Dedifferentiated amniotic fluid mesenchymal stem cell (primary cell): ENCODE results near the gene ITPR2.

Experiments
- DNase-seq: peaks from one replicate; pipeline ENCODE4 v3.0.0-alpha.2; 2016; ENCODE audit errors: extremely low spot score

The ITPR2 gene

GRCh38 chr12:26402648-26403047 lies 430.3 kb downstream of the ITPR2 start:
- DNase-seq: no peak

- no peak for DNase-seq
Measured at GRCh38 chr12:26401874-26402273, 431.1 kb downstream of the ITPR2 start.

- no peak for DNase-seq
Measured at GRCh38 chr12:26400627-26401026, 432.4 kb downstream of the ITPR2 start.

GRCh38 chr12:26399381-26399780 lies 433.6 kb downstream of the ITPR2 start:
- DNase-seq: no peak

GRCh38 chr12:26396402-26396801 lies 436.6 kb downstream of the ITPR2 start:
- no peak for DNase-seq

- no peak for DNase-seq
Measured at GRCh38 chr12:26389343-26389742, 443.7 kb downstream of the ITPR2 start.

GRCh38 chr12:26384536-26384935 lies 448.5 kb downstream of the ITPR2 start:
- no peak for DNase-seq

- DNase-seq: no peak
Measured at GRCh38 chr12:26383041-26383440, 450.0 kb downstream of the ITPR2 start.

GRCh38 chr12:26380897-26381296 lies 452.1 kb downstream of the ITPR2 start:
- no peak for DNase-seq

- DNase-seq: no peak
Measured at GRCh38 chr12:26379777-26380467, 453.1 kb downstream of the ITPR2 start.

GRCh38 chr12:26378711-26379110 lies 454.3 kb downstream of the ITPR2 start:
- DNase-seq: no peak

GRCh38 chr12:26374934-26375680 lies 457.9 kb downstream of the ITPR2 start:
- DNase-seq: no peak

- peak; percentile 58 for DNase-seq
Measured at GRCh38 chr12:26373606-26374495, 459.1 kb downstream of the ITPR2 start.

GRCh38 chr12:26372866-26373265 lies 460.1 kb downstream of the ITPR2 start:
- DNase-seq: no peak

- no peak for DNase-seq
Measured at GRCh38 chr12:26370098-26370497, 462.9 kb downstream of the ITPR2 start.

- DNase-seq: peak; percentile 64
Measured at GRCh38 chr12:26369588-26369987, 463.4 kb downstream of the ITPR2 start.

- no peak for DNase-seq
Measured at GRCh38 chr12:26367991-26368730, 464.8 kb downstream of the ITPR2 start.

GRCh38 chr12:26361964-26362363 lies 471.0 kb downstream of the ITPR2 start:
- no peak for DNase-seq

- DNase-seq: no peak
Measured at GRCh38 chr12:26360062-26360461, 472.9 kb downstream of the ITPR2 start.

- no peak for DNase-seq
Measured at GRCh38 chr12:26359576-26359975, 473.4 kb downstream of the ITPR2 start.

- no peak for DNase-seq
Measured at GRCh38 chr12:26358651-26359050, 474.3 kb downstream of the ITPR2 start.

- DNase-seq: no peak
Measured at GRCh38 chr12:26347300-26347699, 485.7 kb downstream of the ITPR2 start.
